ENCODE data around the gene EFHD2.

DNA sequence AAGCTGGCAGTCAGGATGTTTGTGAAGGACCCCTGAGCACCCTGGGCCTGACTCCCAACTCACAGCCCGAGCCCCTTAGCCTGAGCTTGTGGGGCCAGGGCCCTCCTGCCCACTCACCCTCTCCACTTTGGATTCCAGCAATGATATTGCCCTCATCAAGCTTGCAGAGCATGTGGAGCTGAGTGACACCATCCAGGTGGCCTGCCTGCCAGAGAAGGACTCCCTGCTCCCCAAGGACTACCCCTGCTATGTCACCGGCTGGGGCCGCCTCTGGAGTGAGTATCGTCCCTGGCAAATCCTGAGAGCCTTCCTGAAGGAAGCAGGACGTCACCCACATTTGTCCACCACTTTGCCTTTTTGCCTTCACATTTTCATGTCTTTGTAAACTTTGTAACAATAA is 33.6 kb downstream of the EFHD2 start:
- TF ChIP-seq, protein P1, sequence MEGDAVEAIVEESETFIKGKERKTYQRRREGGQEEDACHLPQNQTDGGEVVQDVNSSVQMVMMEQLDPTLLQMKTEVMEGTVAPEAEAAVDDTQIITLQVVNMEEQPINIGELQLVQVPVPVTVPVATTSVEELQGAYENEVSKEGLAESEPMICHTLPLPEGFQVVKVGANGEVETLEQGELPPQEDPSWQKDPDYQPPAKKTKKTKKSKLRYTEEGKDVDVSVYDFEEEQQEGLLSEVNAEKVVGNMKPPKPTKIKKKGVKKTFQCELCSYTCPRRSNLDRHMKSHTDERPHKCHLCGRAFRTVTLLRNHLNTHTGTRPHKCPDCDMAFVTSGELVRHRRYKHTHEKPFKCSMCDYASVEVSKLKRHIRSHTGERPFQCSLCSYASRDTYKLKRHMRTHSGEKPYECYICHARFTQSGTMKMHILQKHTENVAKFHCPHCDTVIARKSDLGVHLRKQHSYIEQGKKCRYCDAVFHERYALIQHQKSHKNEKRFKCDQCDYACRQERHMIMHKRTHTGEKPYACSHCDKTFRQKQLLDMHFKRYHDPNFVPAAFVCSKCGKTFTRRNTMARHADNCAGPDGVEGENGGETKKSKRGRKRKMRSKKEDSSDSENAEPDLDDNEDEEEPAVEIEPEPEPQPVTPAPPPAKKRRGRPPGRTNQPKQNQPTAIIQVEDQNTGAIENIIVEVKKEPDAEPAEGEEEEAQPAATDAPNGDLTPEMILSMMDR (conservative IDR thresholded peaks at IDR 0.05; ENCODE audit: low read length), result no peak
- no peak for TF ChIP-seq EZH2phosphoT487 (IDR thresholded peaks at IDR 0.05; ENCODE audit: borderline replicate concordance)

Data from Loucy (cell line).